MM.1S (cell line): ENCODE measurements around the gene SPTLC1.
"Not testable (repeated sequence)": the region's sequence is repeated elsewhere in the genome, so short reads cannot be mapped to it uniquely, and the experiment has no call there.

ENCODE experiments used
- CTCF ChIP-seq: fragments of 300-600 bp; sonication (generic); IDR thresholded peaks from 2 replicates; pipeline ENCODE4 v1.5.1; 2016; ENCODE audit warnings: antibody characterized with exemption, low read length, mixed read lengths
- EZH2 ChIP-seq: fragments of 300-600 bp; sonication (generic); optimal IDR thresholded peaks from 2 replicates; pipeline ENCODE3; 2017; ENCODE audit warnings: low read depth, mild to moderate bottlenecking, antibody characterized with exemption, low read length, mixed read lengths
- EZH2phosphoT487 ChIP-seq: fragments of 300-600 bp; sonication (generic); IDR thresholded peaks from 2 replicates; pipeline ENCODE4 v1.6.1; 2018; ENCODE audit warnings: antibody characterized with exemption, low read length

- TF ChIP-seq CTCF, EZH2phosphoT487, EZH2: not testable (repeated sequence)
Measured at GRCh38 chr9:92105446-92106225, 9.6 kb downstream of the SPTLC1 start.
